Stimulated activated CD4-positive, alpha-beta T cell treated with anti-CD3 and anti-CD28 coated beads, TNF-alpha, amount 100 ng/mL, for 1 hour (primary cell): Measurements from ENCODE around the gene ARID3A.
"Not testable (repeated sequence)": the region's sequence is repeated elsewhere in the genome, so short reads cannot be mapped to it uniquely, and the experiment has no call there.

ENCODE experiments used
- DNase-seq, 3 donors: peaks; one replicate each; pipeline ENCODE4 v3.0.0-alpha.2; 2020; ENCODE audit warnings: low read depth in 3 of 3, low spot score in 1 of 3

Gene ARID3A

GRCh38 chr19:945401-946252 is 19.8 kb downstream of the ARID3A start:
- DNase-seq: no peak

GRCh38 chr19:947090-947706 is 21.4 kb downstream of the ARID3A start:
- no peak for DNase-seq

- DNase-seq: no peak
Measured at GRCh38 chr19:947707-948539, 22.1 kb downstream of the ARID3A start.

- no peak for DNase-seq
Measured at GRCh38 chr19:948842-949496, 23.1 kb downstream of the ARID3A start.

GRCh38 chr19:950352-951066 is 24.7 kb downstream of the ARID3A start:
- no peak for DNase-seq

- DNase-seq: no peak
Measured at GRCh38 chr19:952049-952679, 26.3 kb downstream of the ARID3A start.

GRCh38 chr19:952680-953444 is 27.0 kb downstream of the ARID3A start:
- DNase-seq: no peak

- DNase-seq: no peak
Measured at GRCh38 chr19:953445-954271, 27.8 kb downstream of the ARID3A start.

- no peak for DNase-seq
Measured at GRCh38 chr19:954272-954671, 28.4 kb downstream of the ARID3A start.

- DNase-seq: no peak
Measured at GRCh38 chr19:954672-955494, 29.0 kb downstream of the ARID3A start.

- DNase-seq: no peak
Measured at GRCh38 chr19:955803-956765, 30.2 kb downstream of the ARID3A start.

GRCh38 chr19:956766-957440 is 31.1 kb downstream of the ARID3A start:
- no peak for DNase-seq

- DNase-seq: not testable (repeated sequence)
Measured at GRCh38 chr19:957578-957977, 31.7 kb downstream of the ARID3A start.

- peak in 1 of 3 donors; percentile 14 for DNase-seq
Measured at GRCh38 chr19:958967-959855, 33.4 kb downstream of the ARID3A start.

GRCh38 chr19:960020-960419 is 34.2 kb downstream of the ARID3A start:
- DNase-seq: no peak
